Measurements from ENCODE around the gene PHF14. TPM values are rescaled to one million over a fixed set of nuclear protein-coding genes. Genes with fewer than 3 reads are reported as not detected.
"Not testable (repeated sequence)": the region's sequence is repeated elsewhere in the genome, so short reads cannot be mapped to it uniquely, and the experiment has no call there.

Gene PHF14
- total RNA-seq, 2 donors from 2014 or later = 13.0 to 14.3 TPM

DNA sequence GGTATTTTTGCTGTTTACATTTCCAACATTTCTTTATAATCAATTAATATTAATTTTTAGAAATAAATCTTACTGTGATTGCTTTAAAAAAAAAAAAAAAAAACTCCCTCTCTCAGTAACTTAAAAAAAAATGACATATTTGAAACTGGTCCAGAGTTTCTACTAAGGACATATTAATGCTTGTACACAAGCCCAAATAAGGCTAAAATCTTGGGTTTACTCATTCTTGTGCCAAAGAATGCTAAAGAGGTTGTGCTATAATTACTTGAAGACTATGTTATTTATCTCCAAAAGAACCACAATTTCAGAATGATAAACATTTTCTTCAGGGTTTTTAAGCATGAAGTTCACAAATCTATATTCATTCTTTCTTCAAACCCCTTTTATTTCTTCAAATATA lies 39.4 kb upstream of the PHF14 start:
- peaks cover 0 to 29% of the 10 kb centered on the region in 2 donors for H3K4me1 ChIP-seq
- H3K36me3 ChIP-seq = peaks cover 43% of the 10 kb centered on the region
- TF ChIP-seq, protein P1, sequence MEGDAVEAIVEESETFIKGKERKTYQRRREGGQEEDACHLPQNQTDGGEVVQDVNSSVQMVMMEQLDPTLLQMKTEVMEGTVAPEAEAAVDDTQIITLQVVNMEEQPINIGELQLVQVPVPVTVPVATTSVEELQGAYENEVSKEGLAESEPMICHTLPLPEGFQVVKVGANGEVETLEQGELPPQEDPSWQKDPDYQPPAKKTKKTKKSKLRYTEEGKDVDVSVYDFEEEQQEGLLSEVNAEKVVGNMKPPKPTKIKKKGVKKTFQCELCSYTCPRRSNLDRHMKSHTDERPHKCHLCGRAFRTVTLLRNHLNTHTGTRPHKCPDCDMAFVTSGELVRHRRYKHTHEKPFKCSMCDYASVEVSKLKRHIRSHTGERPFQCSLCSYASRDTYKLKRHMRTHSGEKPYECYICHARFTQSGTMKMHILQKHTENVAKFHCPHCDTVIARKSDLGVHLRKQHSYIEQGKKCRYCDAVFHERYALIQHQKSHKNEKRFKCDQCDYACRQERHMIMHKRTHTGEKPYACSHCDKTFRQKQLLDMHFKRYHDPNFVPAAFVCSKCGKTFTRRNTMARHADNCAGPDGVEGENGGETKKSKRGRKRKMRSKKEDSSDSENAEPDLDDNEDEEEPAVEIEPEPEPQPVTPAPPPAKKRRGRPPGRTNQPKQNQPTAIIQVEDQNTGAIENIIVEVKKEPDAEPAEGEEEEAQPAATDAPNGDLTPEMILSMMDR (IDR thresholded peaks at IDR 0.05) = no peak
- H3K27me3 ChIP-seq = no peaks in the 10 kb centered on the region
- H3K9me3 ChIP-seq = no peaks in the 10 kb centered on the region
- DNase-seq (ENCODE audit: low spot score) = no peak
- no peak overlapping the region for H3K4me3 ChIP-seq
- H3K27ac ChIP-seq = peak overlapping the region; percentile 29 to 65

DNA sequence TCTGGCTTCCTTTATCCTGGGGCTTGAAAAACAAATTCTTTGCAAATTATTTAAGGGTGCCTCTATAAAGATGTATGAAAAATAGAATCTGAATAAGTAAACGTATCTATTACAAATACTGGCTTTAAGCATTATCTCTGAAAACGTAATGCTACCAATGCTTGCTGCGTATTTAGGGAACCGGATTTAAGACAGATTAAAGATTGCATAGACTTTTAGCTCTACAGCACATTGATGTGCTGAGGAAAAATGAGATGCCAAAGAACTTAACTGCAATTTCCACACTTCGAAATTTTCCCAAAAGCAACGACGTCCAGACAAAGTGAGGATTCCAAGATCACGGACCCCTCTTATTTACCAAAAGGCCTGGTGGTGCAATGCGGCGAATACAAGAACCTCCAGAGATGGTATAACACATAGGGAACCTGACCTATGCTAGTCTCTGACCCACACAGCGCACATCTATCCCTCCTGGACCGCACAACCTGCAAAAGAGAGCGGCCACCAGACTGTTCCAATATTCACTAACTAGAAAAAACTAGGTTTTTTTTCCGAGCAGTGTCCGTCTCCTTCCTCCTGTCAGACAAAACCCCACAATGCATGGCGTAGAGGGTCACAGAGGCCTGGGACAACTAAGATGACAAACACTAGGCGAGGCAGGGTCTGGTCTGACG lies 34.3 kb upstream of the PHF14 start:
- Histone ChIP-seq H3K36me3 (peaks cover 21% of the 10 kb centered on the region), H3K27ac (peak overlapping the region; percentile 90 to 96), H3K9me3 (no peaks in the 10 kb centered on the region), H3K27me3 (no peaks in the 10 kb centered on the region), H3K4me3 (peak overlapping the region; percentile 66 to 80), H3K4me1 (peaks cover 0 to 35% of the 10 kb centered on the region in 2 donors)
- DNase-seq (ENCODE audit: low spot score) = no peak
- TF ChIP-seq, protein P1 (IDR thresholded peaks at IDR 0.05) = no peak

DNA sequence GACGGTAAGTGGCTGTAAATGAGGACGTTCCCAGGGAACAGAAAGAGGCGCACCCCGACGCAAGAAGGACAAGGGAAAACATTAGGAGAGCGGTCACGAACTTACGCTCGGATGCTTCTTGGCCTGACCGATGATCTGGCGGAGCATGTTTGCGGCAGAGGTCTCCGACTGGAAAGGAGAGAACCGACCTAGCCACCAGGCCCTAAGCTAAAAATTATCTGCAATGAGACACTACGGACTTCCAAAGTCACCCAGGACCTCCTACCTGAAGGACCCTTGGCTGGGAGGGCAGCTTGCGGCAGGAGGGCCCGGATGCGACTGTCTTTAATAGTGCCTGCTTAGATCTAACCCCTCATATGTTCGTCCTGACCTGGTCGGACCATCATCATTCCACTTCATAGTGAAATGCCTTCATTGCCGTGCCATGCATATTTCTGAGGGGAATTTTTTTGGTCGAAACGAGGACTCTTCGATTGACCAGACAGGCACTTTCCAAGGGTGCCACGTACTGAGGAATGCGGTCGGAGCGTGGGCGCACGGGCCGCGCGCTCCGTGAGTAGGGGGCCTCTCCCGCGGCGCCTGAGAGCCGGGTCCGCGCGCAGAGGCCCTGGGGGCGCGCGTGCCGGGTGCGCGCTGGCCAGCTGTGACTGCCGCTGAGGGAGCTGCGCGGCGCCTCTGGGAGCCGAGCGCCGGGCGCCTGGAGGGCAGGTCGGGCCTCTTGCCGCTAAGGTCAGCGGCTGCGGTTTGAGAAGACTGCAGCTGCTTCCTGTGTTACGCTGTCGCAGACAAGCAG lies 33.6 kb upstream of the PHF14 start:
- Histone ChIP-seq H3K4me3 (peak overlapping the region; percentile 66 to 80), H3K27me3 (no peaks in the 10 kb centered on the region), H3K4me1 (peaks cover 0 to 28% of the 10 kb centered on the region in 2 donors), H3K27ac (peak overlapping the region; percentile 90 to 96), H3K9me3 (no peaks in the 10 kb centered on the region), H3K36me3 (peaks cover 20% of the 10 kb centered on the region)
- DNase-seq (ENCODE audit: low spot score) = peak; percentile 92
- TF ChIP-seq, protein P1 (IDR thresholded peaks at IDR 0.05) = no peak

DNA sequence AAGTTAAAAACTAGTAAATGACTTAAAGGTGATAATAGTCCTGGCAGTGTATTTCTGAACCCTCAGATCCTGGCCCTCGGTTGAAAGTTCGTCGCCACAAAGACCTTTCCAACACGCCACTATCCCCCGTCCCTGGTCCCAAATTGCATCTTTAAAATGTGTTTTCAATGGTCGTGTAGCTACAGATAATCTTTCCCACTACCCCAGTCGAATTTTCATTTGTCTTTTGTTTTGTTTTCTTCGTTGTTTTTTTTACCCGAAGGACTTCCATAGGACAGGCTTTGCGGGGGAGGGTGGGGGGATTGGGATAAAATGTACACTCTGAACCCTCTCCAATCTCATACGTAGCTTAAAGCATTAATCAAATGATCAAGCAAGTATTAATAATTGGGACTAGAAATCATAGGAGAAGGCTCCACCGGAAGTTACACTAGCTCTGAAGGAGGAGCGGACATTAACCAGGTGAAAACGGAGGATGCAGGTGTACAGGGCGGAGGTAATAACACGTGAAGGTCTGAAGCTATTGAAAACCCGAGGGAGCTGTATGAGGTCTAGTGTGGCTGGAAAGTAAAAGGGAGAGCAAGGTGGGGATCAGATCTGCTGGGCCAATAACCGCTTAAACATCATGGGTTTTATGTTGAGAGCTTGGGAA lies 32.8 kb upstream of the PHF14 start:
- H3K4me1 ChIP-seq = peaks cover 0 to 20% of the 10 kb centered on the region in 2 donors
- H3K4me3 ChIP-seq = peak overlapping the region; percentile 66 to 80
- H3K27ac ChIP-seq = peak overlapping the region; percentile 90 to 96
- no peaks in the 10 kb centered on the region for H3K9me3 ChIP-seq
- H3K27me3 ChIP-seq = no peaks in the 10 kb centered on the region
- peaks cover 13% of the 10 kb centered on the region for H3K36me3 ChIP-seq
- no peak for DNase-seq (ENCODE audit: low spot score)
- TF ChIP-seq, protein P1 (IDR thresholded peaks at IDR 0.05) = no peak

DNA sequence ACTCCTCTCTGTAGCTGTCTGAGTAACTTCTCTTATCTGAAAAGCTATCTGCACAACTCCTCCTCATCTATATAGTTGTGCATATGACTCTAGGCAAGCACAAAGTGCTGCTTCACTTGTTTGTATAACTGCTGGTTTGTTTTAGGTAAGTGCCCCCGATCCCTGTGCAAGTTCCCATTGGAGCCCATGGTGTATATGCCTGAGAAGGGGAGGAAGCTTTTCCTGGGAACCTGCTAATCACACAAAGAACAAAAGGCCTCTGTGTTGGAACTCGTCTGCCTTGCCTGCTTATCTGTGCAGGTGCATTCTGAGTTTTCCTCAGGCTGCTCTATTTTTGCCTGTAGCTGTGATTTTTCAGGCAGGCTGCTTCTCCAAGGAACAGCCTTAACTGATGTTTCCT lies 23.2 kb upstream of the PHF14 start:
- Histone ChIP-seq H3K36me3 (no peaks in the 10 kb centered on the region), H3K9me3 (no peaks in the 10 kb centered on the region), H3K4me3 (no peak overlapping the region), H3K27ac (no peak overlapping the region), H3K4me1 (no peaks in the 10 kb centered on the region), H3K27me3 (no peaks in the 10 kb centered on the region)
- TF ChIP-seq, protein P1 (IDR thresholded peaks at IDR 0.05) = no peak
- DNase-seq (ENCODE audit: low spot score) = no peak

DNA sequence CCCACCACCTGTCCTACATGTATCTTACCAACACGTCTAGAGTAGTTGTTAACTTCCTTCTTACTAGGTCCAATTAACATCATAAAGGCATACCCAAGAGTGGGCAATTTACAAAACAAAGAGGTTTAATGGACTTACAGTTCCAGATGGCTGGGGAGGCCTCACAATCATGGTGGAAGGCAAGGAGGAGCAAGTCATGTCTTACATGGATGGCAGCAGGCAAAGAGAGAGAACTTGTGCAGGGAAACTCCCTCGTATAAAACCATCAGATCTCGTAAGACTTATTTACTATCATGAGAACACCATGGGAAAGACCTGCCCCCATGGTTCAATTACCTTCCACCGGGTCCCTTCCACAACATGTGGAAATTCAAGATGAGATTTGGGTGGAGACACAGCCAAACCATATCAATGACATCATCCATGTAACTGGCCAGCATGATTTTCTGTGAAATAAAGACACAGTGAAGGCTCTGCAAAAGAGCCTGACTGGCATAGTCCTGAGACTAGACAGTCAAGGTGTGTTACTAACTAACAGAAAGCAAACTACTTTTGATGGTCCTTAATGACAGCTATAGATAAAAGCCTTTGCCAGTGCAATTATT lies 22.6 kb upstream of the PHF14 start:
- H3K4me3 ChIP-seq; H3K9me3 ChIP-seq; H3K36me3 ChIP-seq; H3K27me3 ChIP-seq; H3K4me1 ChIP-seq; H3K27ac ChIP-seq; DNase-seq (ENCODE audit: low spot score): not testable (repeated sequence)
